Measurements from ENCODE around the gene ADARB2. TPM values are rescaled to one million over a fixed set of nuclear protein-coding genes. Genes with fewer than 3 reads are reported as not detected.

Gene ADARB2
- total and polyA plus RNA-seq, 10 of the 15 experiments (the other 5 are each of a cell fraction or from before 2014, with no cell fraction given), result 0.02 to 4.1 (median 0.76) TPM

GRCh38 chr10:1368842-1369171 is 368.5 kb downstream of the ADARB2 start:
- intact Hi-C loops (cut with micrococcal nuclease; ENCODE audit: unreplicated experiment), result no loop called here
- POLR2A ChIA-PET, result interaction anchor here (1.1 kb wide), 1 partner anchor 8 kb away, joined by 3 read pairs; no protein-coding TSS in a partner anchor
- CTCF ChIA-PET, result interaction anchor here (1.1 to 2.5 kb wide), 7 partner anchors 9 to 259 kb away, joined by 3 to 11 read pairs (median 5); no protein-coding TSS in a partner anchor
- no peak for TF ChIP-seq NR2F1 (conservative IDR thresholded peaks at IDR 0.05)
- no peak for TF ChIP-seq NFYB (IDR thresholded peaks at IDR 0.05; ENCODE audit: insufficient read depth, low read depth, low read length)
- TF ChIP-seq YY1 (IDR thresholded peaks at IDR 0.05; ENCODE audit: low read depth, low read length), result peak; percentile 79; the same call in 1 of the 2 replicates
- TF ChIP-seq CTCF (IDR thresholded peaks at IDR 0.05 in 2 of 3, conservative IDR thresholded peaks at IDR 0.05 in 1 of 3; ENCODE audit: control insufficient read depth in 2 of 3, extremely low read depth in 1 of 3, insufficient read depth in 1 of 3, low read depth in 3 of 3, low read length in 3 of 3), result peak; percentile 30 to 60 (median 51); a peak in 5 of 6 replicates
- SMC1A ChIA-PET (ENCODE audit: uncharacterized antibody, unreplicated experiment), result no interaction called here
- RAD21 ChIA-PET (ENCODE audit: unreplicated experiment), result interaction anchor here (1.0 kb wide), 1 partner anchor 259 kb away, joined by 4 read pairs; no protein-coding TSS in a partner anchor
- H2AFZ ChIP-seq (ENCODE audit: control insufficient read depth, low read depth, low read length), result no peak overlapping the region
- H3K79me2 ChIP-seq (ENCODE audit: control insufficient read depth, insufficient read depth, low read length), result no peaks in the 10 kb centered on the region
- H3K36me3 ChIP-seq (ENCODE audit: control insufficient read depth in 2 of 2, insufficient read depth in 2 of 2, low read length in 1 of 2), result no peaks in the 10 kb centered on the region
- H3K9me3 ChIP-seq (replicated peaks; ENCODE audit: control insufficient read depth, insufficient read depth, low read length), result no peaks in the 10 kb centered on the region
- WGBS (ENCODE audit: insufficient coverage, insufficient replicate concordance, low lambda C conversion rate, missing lambda C conversion rate), result 19% methylated on average over 12 of the region's 14 CpGs
- H3K9ac ChIP-seq (ENCODE audit: control insufficient read depth, insufficient read depth, low read length), result no peak overlapping the region
- H3K27me3 ChIP-seq (replicated peaks in 1 of 2; ENCODE audit: control insufficient read depth in 2 of 2, insufficient read depth in 2 of 2, low read length in 1 of 2), result no peaks in the 10 kb centered on the region
- FAIRE-seq (peak; percentile 47), DNase-seq (ENCODE audit: low read depth, low spot score) (no peak), ATAC-seq (peak; percentile 93)
- H3K4me1 ChIP-seq (ENCODE audit: control insufficient read depth, insufficient read depth, low read length), result no peaks in the 10 kb centered on the region
- in situ Hi-C loops (cut with MboI), result no loop called here
- BruUV-seq (replicated peaks), result no TSS peak
- H3K4me2 ChIP-seq (ENCODE audit: control insufficient read depth, insufficient read depth), result no peak overlapping the region
- H3K4me3 ChIP-seq, result no peak overlapping the region
- no peaks in the 10 kb centered on the region for H4K20me1 ChIP-seq (ENCODE audit: control insufficient read depth, insufficient read depth)
- H3K27ac ChIP-seq (ENCODE audit: control insufficient read depth, insufficient read depth), result no peak overlapping the region

All from GM12878 (cell line).